GM19035 (cell line): ENCODE measurements around the gene SMIM14.
"Not testable (repeated sequence)": the region's sequence is repeated elsewhere in the genome, so short reads cannot be mapped to it uniquely, and the experiment has no call there.

Source experiments
- ATAC-seq: cut with Tn5 transposase; IDR thresholded peaks from one replicate; pipeline ENCODE4 v1.9.1; 2021; ENCODE audit not compliant: unreplicated experiment

Gene SMIM14

GRCh38 chr4:39606747-39607146, 31.9 kb downstream of the SMIM14 start:
- ATAC-seq = no peak

GRCh38 chr4:39597695-39598381, 40.8 kb downstream of the SMIM14 start:
- ATAC-seq = no peak

- ATAC-seq = no peak
These were observed 41.7 kb downstream of the SMIM14 start for GRCh38 chr4:39596971-39597370.

- no peak for ATAC-seq
These were observed 47.4 kb downstream of the SMIM14 start for GRCh38 chr4:39591290-39591689.

GRCh38 chr4:39587881-39588280, 50.8 kb downstream of the SMIM14 start:
- no peak for ATAC-seq

GRCh38 chr4:39574946-39575345, 63.7 kb downstream of the SMIM14 start:
- ATAC-seq = no peak

- ATAC-seq = no peak
These were observed 67.2 kb downstream of the SMIM14 start for GRCh38 chr4:39571504-39571903.

- no peak for ATAC-seq
These were observed 67.6 kb downstream of the SMIM14 start for GRCh38 chr4:39571054-39571453.

GRCh38 chr4:39569209-39569608, 69.5 kb downstream of the SMIM14 start:
- ATAC-seq = no peak

GRCh38 chr4:39568805-39569204, 69.9 kb downstream of the SMIM14 start:
- no peak for ATAC-seq

- no peak for ATAC-seq
These were observed 72.6 kb downstream of the SMIM14 start for GRCh38 chr4:39565878-39566600.

- ATAC-seq = no peak
These were observed 75.3 kb downstream of the SMIM14 start for GRCh38 chr4:39563346-39563847.

GRCh38 chr4:39562792-39563191, 75.9 kb downstream of the SMIM14 start:
- ATAC-seq = no peak

GRCh38 chr4:39559626-39560025, 79.0 kb downstream of the SMIM14 start:
- no peak for ATAC-seq

- no peak for ATAC-seq
These were observed 83.2 kb downstream of the SMIM14 start for GRCh38 chr4:39555472-39555871.

- ATAC-seq = no peak
These were observed 90.1 kb downstream of the SMIM14 start for GRCh38 chr4:39548425-39549067.

- ATAC-seq = no peak
These were observed 93.9 kb downstream of the SMIM14 start for GRCh38 chr4:39544580-39545315.

GRCh38 chr4:39544080-39544479, 94.6 kb downstream of the SMIM14 start:
- ATAC-seq = not testable (repeated sequence)

- no peak for ATAC-seq
These were observed 95.6 kb downstream of the SMIM14 start for GRCh38 chr4:39543034-39543433.

GRCh38 chr4:39542611-39543012, 96.1 kb downstream of the SMIM14 start:
- no peak for ATAC-seq

GRCh38 chr4:39541987-39542610, 96.6 kb downstream of the SMIM14 start:
- no peak for ATAC-seq
